Activated T-helper 9 cell treated with anti-CD3 and anti-CD28 coated beads, Interleukin-2, amount 50 U/mL, for 16 hours (primary cell): ENCODE data around the gene SYNC.
"Not testable (repeated sequence)": the region's sequence is repeated elsewhere in the genome, so short reads cannot be mapped to it uniquely, and the experiment has no call there.

Source experiments
- DNase-seq: peaks from one replicate; pipeline ENCODE4 v3.0.0-alpha.2; 2020; ENCODE audit warnings: low read depth

SYNC gene

DNA sequence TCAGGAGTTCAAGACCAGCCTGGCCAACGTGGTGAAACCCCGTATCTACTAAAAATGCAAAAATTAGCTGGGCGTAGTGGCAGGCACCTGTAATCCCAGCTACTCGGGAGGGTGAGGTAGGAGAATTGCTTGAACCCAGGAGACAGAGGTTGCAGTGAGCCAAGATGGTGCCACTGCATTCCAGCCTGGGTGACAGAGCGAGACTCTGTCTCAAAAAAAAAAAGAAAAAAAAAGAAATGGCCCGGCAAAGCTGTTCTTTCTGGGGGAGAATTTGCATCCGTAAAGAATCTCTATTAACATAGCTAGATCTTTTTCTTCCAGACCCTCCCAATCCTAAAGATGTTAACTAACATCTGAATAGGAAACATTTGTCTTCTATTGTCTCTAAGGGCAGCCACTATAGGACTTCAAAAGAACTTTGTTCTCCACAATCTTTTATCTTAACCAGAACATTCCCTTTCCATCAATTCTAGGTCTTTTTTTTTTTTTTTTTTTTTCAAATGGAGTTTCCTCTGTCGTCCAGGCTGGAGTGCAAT lies 60.2 kb downstream of the SYNC start:
- DNase-seq, result not testable (repeated sequence)

DNA sequence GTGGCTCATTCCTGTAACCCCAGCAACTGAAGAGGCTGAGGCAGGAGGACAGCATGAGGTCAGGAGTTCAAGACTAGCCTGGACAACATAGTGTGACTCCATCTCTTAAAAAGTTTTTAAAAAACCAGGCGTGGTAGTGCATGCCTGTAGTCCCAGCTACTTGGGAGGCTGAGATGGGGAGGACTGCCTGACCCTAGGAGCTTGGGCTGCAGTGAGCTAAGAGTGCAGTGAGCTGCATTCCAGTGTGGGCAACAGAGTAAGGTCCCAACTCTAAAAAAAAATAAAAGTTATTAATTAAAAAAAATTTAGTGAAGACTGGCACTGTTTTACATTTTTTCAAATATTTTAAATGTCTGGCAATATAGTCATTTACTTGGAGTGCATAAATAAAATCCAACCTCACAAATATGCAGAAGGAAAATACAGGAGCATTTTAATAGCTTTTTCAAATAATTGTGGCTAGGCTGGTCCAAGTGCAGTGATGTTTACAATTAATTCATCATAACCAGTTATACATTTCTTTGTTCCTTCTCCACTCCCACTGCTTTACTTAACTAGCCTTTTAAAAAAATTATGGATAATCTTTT lies 63.0 kb downstream of the SYNC start:
- DNase-seq, result no peak

DNA sequence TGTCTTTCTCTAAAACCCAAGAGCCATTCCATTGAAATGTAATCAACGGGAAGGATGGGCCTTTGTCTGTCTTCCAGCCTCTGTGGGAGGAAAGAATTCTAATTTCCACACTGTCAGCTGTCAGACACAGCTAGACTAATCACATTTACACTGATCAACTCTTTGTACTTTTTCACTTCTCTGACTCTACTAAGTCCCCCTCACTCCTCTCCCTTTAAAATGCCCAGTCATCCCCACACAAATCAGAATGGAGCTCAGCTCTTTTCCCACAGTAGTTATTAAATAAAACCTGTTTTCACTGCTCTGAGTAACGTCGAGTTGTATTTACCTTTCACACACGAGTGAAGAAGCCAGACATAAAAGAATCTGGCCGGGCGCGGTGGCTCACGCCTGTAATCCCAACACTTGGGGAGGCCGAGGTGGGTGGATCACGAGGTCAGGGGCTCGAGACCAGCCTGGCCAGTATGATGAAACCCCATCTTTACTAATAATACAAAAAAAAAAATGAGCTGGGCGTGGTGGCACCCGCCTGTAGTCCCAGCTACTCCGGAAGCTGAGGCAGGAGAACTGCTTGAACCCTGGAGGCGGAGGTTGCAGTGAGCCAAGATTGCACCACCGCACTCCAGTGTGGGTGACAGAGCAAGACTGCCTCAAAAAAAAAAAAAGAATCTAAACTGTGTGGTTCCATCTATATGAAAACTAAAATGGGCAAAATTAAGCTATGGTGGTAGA lies 65.5 kb downstream of the SYNC start:
- no peak for DNase-seq

DNA sequence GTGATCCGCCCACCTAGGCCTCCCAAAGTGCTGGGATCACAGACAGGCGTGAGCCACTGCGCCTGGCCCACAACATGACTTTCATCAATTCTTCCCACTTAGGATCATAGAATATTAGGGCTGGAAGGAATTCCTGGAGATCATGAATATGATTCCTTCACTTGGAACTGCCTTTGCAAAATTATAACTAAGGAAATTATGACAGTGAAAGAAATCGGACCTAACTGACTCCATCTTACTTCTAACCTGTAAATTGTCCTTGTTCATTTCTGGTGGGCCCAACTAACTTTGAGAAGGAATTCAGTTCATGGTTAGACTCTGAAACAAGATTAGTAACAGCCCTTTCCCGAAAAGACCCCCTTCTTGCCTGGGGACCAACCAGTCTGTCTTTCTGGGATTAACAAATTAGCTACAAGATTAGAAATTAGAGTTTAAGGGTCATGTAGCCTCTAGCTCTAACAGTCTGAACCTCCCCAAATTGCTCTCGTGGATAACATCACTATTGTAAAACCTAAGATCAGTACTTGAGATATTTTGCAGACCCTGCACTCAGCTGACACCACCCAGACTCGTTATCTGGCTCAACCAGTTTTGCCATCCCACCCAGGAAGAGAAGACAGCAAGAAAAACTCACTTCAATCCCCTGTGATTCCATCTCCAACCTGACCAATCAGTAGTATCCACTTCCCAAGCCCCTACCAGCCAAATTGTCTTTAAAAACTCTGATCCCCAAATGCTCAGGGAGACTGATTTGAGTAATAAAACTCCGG lies 66.9 kb downstream of the SYNC start:
- DNase-seq, result no peak

DNA sequence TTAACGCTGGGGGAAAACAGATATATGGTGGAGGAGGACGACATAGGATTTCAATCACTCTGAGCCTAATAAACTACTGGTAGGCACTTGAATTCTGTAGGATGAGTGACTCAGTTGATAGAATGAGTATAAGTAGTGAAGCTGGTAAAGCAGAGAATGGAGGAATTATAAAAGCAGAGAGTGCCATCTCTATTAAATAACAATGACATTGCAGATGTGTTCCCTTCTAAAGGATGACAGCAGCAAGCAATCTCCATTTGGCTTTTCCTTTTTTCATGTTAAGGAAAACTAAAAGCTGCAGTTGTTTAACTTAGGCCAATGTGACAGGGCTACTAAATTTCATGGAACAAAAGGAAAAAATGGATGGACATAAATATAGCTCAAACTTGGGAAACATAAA lies 69.7 kb downstream of the SYNC start:
- no peak for DNase-seq

DNA sequence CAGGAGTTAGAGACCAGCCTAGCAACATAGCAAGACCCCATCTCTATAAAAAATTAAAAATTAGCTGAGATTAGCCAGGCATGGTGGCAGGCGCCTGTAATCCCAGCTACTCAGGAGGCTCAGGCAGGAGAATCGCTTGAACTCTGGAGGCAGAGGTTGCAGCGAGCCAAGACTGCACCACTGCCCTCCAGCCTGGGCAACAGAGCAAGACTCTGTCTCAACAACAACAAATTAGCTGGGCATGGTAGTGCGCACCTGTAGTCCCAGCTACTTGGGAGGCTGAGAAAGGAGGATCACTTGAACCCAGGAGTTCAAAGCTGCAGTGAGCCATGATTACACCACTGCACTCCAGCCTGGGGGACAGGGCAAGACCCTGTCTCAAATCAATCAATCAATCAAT lies 72.4 kb downstream of the SYNC start:
- DNase-seq, result not testable (repeated sequence)
